Measurements from ENCODE around the gene LHX6.

The LHX6 gene

GRCh38 chr9:122192914-122193525 lies 35.7 kb downstream of the LHX6 start:
- in situ Hi-C loops (cut with MboI; ENCODE audit: low sequenced_read_pairs), result no loop called here

- in situ Hi-C loops (cut with MboI; ENCODE audit: low sequenced_read_pairs), result no loop called here
Measured at GRCh38 chr9:122192261-122192875, 36.4 kb downstream of the LHX6 start.

- in situ Hi-C loops (cut with MboI; ENCODE audit: low sequenced_read_pairs), result no loop called here
Measured at GRCh38 chr9:122191584-122191983, 37.2 kb downstream of the LHX6 start.

GRCh38 chr9:122190597-122191381 lies 38.0 kb downstream of the LHX6 start:
- in situ Hi-C loops (cut with MboI; ENCODE audit: low sequenced_read_pairs), result no loop called here

GRCh38 chr9:122188369-122188768 lies 40.4 kb downstream of the LHX6 start:
- in situ Hi-C loops (cut with MboI; ENCODE audit: low sequenced_read_pairs), result no loop called here

DNA sequence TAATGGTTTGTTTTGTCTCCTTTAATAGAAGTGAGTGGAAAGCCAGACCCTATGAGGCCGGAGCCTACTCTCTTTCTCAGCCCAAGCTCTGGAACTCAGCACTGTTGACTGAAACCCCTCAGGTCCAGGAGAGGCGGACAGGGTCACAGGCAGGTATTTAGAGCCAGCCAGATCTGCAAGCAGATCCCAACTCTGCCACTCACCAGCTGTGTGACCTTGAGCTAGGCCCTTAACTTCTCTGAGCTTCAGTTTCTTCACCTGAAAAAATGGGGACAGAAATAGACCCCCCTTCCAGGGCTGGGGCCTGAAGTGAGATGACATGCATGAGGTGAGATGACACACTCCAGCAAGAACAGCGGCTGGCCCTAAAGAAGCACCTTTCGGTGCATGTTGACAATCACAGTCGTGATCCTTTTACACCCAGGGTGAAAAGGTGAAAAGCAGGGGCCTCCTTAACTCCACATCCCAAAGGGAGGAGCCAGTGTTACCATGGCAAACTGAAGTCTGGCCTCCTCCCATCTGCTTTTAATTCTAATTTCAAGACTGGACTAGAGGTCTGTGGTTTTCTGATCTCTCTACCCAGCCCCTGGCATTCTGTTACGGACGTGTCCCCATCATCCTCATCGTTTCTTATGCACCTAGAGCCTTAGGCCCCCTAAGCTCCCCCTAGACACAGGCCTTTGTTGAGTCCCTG lies 41.8 kb downstream of the LHX6 start:
- in situ Hi-C loops (cut with MboI; ENCODE audit: low sequenced_read_pairs), result no loop called here

- in situ Hi-C loops (cut with MboI; ENCODE audit: low sequenced_read_pairs), result no loop called here
Measured at GRCh38 chr9:122186301-122186700, 42.5 kb downstream of the LHX6 start.

- in situ Hi-C loops (cut with MboI; ENCODE audit: low sequenced_read_pairs), result no loop called here
Measured at GRCh38 chr9:122184551-122184950, 44.2 kb downstream of the LHX6 start.

GRCh38 chr9:122183501-122183900 lies 45.3 kb downstream of the LHX6 start:
- in situ Hi-C loops (cut with MboI; ENCODE audit: low sequenced_read_pairs), result no loop called here

DNA sequence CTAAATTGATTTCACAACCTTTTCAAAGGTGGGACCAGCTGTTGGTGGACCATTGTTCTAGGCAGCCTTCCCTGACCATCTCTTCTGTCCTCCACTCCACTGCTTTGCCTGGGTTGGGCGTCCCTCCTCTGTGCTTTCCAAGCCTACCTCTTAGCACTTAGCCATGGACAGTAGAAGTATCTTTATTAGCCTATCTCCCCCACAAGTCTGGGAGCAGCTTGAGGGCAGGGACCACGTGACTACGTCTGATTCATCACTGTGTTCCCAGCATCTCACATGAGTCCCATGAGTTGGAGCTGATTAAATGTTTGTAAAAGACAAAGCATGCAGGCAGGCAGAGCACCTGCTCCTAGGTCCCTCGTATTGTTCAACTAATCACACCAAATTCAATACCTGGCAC lies 48.1 kb downstream of the LHX6 start:
- in situ Hi-C loops (cut with MboI; ENCODE audit: low sequenced_read_pairs), result no loop called here

- in situ Hi-C loops (cut with MboI; ENCODE audit: low sequenced_read_pairs), result no loop called here
Measured at GRCh38 chr9:122179690-122180074, 49.1 kb downstream of the LHX6 start.

DNA sequence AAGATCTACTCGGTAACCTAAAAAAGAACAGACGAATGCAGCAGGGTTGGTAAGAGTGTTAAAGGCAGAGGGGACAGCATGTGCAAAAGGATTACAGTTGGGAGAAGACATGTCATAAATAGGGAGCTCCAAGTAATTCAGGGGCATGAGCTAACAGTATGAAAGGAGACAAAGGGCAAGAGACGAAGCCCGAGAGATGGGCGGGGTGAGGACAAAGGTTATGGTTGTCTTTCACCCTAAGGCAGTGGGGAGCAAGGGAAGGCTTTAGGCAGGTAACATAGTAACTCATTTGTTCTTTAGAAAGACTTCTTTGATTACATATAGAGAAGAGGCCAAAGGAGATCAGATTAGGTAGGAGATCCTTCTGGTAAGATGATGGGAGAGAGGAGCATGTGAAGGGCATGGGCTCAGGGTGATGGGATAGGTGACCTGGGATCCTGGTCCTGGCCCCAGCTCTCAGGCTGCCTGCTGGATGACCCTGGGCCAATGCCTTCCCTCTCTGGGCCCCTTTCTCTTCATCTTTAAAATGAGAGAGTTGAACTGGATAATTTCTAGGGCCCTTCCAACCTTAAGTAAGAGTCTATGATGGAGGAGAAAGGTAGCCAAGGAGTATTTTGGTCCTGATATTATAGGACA lies 49.6 kb downstream of the LHX6 start:
- in situ Hi-C loops (cut with MboI; ENCODE audit: low sequenced_read_pairs), result no loop called here

DNA sequence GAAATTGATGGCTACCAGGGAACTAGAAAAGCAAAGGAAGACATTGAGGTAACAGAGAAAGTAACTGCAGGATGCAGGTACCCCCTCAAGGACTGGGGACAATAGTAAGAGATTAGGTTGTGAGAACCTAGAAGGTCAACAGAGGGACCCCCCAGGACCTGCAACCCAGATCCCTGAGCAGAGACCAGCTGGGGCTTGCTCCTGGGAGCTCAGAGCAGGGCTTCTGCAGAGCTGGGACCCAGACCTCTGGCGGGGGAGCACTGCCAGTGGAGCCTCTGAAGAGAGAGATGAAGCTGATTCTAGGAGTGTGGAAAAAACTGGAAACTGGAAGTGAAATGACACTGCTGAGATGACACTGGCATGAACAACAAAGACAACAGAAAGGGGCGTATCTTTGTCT lies 51.8 kb downstream of the LHX6 start:
- in situ Hi-C loops (cut with MboI; ENCODE audit: low sequenced_read_pairs), result no loop called here

DNA sequence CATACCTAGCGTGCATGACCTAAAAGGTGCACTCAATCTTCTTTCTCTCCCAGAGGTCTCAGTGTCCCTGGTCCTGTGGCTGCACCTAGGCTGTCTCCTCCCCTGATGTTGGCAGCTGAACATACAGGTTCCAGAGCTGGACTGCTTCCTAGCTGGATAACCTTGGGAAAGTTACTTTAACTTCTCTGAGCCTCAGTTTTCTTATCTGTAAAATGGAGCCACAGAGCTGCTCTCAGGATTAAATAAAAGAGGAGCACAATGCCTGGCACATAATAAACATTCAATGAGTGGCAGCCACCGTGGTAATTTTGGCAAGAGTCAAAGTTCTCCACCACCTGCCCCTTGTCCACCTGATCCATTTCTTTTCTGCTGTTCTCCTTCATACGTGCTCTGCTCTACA lies 55.1 kb downstream of the LHX6 start:
- in situ Hi-C loops (cut with MboI; ENCODE audit: low sequenced_read_pairs), result no loop called here

GRCh38 chr9:122172131-122172530 lies 56.6 kb downstream of the LHX6 start:
- in situ Hi-C loops (cut with MboI; ENCODE audit: low sequenced_read_pairs), result no loop called here

- in situ Hi-C loops (cut with MboI; ENCODE audit: low sequenced_read_pairs), result no loop called here
Measured at GRCh38 chr9:122168356-122168755, 60.4 kb downstream of the LHX6 start.

DNA sequence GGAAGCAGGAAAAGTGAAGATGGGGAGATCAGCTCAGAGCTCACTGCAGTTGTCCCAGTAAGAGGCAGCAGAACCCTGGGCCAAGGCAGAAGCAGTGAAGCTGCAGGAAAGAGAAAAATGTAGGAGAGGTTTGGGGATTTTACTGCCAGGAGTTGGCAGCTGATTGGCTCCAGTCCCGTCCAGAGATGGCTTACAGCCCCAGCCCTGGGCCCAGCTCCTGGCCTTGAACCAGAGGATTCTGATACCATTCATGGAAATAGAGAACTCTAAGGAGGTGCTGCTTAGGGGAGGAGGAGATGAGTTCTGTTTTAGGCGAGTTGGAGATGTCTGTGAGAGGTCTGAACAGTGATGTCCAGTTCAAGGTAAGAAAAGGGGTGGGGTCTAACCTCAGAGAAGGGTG lies 64.5 kb downstream of the LHX6 start:
- in situ Hi-C loops (cut with MboI; ENCODE audit: low sequenced_read_pairs), result no loop called here

GRCh38 chr9:122162415-122162814 lies 66.3 kb downstream of the LHX6 start:
- in situ Hi-C loops (cut with MboI; ENCODE audit: low sequenced_read_pairs), result no loop called here

DNA sequence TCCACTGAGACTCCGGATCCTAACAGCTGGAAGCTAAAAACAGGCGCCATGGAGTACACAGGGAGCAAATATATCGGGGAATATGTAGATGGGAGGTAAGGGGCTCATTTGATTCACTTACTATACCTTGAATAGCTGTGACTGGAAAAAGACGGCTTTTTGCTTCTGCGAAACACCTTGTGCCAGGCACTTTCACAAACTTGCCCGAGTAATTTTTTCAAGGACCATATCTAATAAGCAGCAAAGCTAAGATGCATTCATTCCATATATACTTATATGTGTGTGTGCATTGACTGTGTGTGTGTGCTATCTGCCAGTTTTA lies 68.9 kb downstream of the LHX6 start:
- in situ Hi-C loops (cut with MboI; ENCODE audit: low sequenced_read_pairs), result no loop called here

- in situ Hi-C loops (cut with MboI; ENCODE audit: low sequenced_read_pairs), result no loop called here
Measured at GRCh38 chr9:122159026-122159924, 69.5 kb downstream of the LHX6 start, which contains the start of the genes MORN5 and NDUFA8. MORN5 (plus strand) TSS chr9:122159908; CDS start chr9:122159973, 65 bp downstream. NDUFA8 (minus strand) TSS chr9:122159779; CDS start chr9:122159677, 102 bp downstream.
